HEK293 (cell line): ENCODE data around the gene STARD13.

Experiments
- CTCF ChIA-PET: fragments of 350-600 bp; formaldehyde crosslinking; extraction: SDS; loops from one replicate; lab custom pipeline; 2021; ENCODE audit warnings: antibody characterized with exemption; lab: Yijun Ruan, JAX
- POLR2A ChIA-PET: fragments of 300-600 bp; formaldehyde crosslinking; extraction: SDS; loops from one replicate; lab custom pipeline; 2020; ENCODE audit warnings: antibody characterized with exemption, inconsistent platforms; lab: Yijun Ruan, JAX
- H3K27ac ChIP-seq: fragments of 200-500 bp; sonication (Bioruptor generic); 2 replicates; pipeline ENCODE4 v1.5.1; 2014; ENCODE audit warnings: low read depth, low read length, control low read depth, inconsistent platforms; ENCODE audit errors: extremely low read depth
- H3K36me3 ChIP-seq, 2 experiments: fragments of 200-500 bp in 1 of 2; sonication (Bioruptor generic) in 1 of 2; 1 replicate in 1 of 2; 2 replicates in 1 of 2; pipeline ENCODE4 v1.5.1; 2014 to 2017; ENCODE audit warnings: inconsistent platforms in 2 of 2, low read length in 2 of 2; ENCODE audit not compliant: control insufficient read depth in 2 of 2, insufficient read depth in 1 of 2
- H3K4me1 ChIP-seq: fragments of 200-500 bp; sonication (Bioruptor generic); 2 replicates; pipeline ENCODE4 v1.5.1; 2014; ENCODE audit warnings: mild to moderate bottlenecking, low read length, inconsistent platforms; ENCODE audit not compliant: control insufficient read depth, insufficient read depth
- H3K4me3 ChIP-seq: 2 replicates; pipeline ENCODE4 v1.5.1; 2011; ENCODE audit warnings: low read depth, mild to moderate bottlenecking, control low read depth, low read length, moderate library complexity
- H3K9me3 ChIP-seq: fragments of 200-500 bp; sonication (Bioruptor generic); 2 replicates; pipeline ENCODE4 v1.5.1; 2014; ENCODE audit warnings: low read depth, low read length, inconsistent platforms; ENCODE audit not compliant: control insufficient read depth, insufficient read depth
- GFI1B ChIP-seq: fragments of 450-650 bp; formaldehyde crosslinking; IDR thresholded peaks from 2 replicates; pipeline ENCODE4 v1.5.1; 2016; ENCODE audit warnings: missing biosample characterization, missing genetic modification characterization
- HOXA7 ChIP-seq: sonication (generic); formaldehyde crosslinking; IDR thresholded peaks from 2 replicates; pipeline ENCODE4 v1.8.1; 2022; ENCODE audit warnings: missing genetic modification reagents, borderline replicate concordance
- IKZF3 ChIP-seq: fragments of 450-650 bp; IDR thresholded peaks from 2 replicates; pipeline ENCODE4 v1.5.0; 2018; ENCODE audit warnings: missing biosample characterization, mild to moderate bottlenecking, missing genetic modification characterization, moderate library complexity
- MEIS1 ChIP-seq: sonication (generic); formaldehyde crosslinking; IDR thresholded peaks from 2 replicates; pipeline ENCODE4 v1.8.1; 2022; ENCODE audit warnings: missing genetic modification reagents, mild to moderate bottlenecking, borderline replicate concordance
- PRDM1 ChIP-seq: fragments of 450-650 bp; formaldehyde crosslinking; IDR thresholded peaks from 2 replicates; pipeline ENCODE4; 2016; ENCODE audit warnings: missing biosample characterization, missing genetic modification characterization
- SCRT1 ChIP-seq: fragments of 450-650 bp; formaldehyde crosslinking; IDR thresholded peaks from 2 replicates; pipeline ENCODE4 v1.5.1; 2016; ENCODE audit warnings: missing biosample characterization, missing genetic modification characterization, borderline replicate concordance
- ZBTB1 ChIP-seq: fragments of 450-650 bp; formaldehyde crosslinking; IDR thresholded peaks from 2 replicates; pipeline ENCODE4 v1.5.1; 2016; ENCODE audit warnings: missing biosample characterization, missing genetic modification characterization
- ZFP41 ChIP-seq: fragments of 450-650 bp; formaldehyde crosslinking; IDR thresholded peaks from 2 replicates; pipeline ENCODE4 v1.5.1; 2016; ENCODE audit warnings: missing biosample characterization, missing genetic modification characterization, borderline replicate concordance
- ZNF138 ChIP-seq: fragments of 450-650 bp; formaldehyde crosslinking; IDR thresholded peaks from 2 replicates; pipeline ENCODE4 v1.5.1; 2016; ENCODE audit warnings: missing biosample characterization, missing genetic modification characterization, borderline replicate concordance
- ZNF146 ChIP-seq: fragments of 450-650 bp; formaldehyde crosslinking; IDR thresholded peaks from 2 replicates; pipeline ENCODE4 v1.5.1; 2016; ENCODE audit warnings: missing biosample characterization, missing genetic modification characterization
- ZNF214 ChIP-seq: fragments of 450-650 bp; formaldehyde crosslinking; IDR thresholded peaks from 2 replicates; pipeline ENCODE4 v1.5.1; 2017; ENCODE audit warnings: missing biosample characterization, mild to moderate bottlenecking, missing genetic modification characterization, borderline replicate concordance
- ZNF223 ChIP-seq: fragments of 450-650 bp; formaldehyde crosslinking; IDR thresholded peaks from 2 replicates; pipeline ENCODE4 v1.5.1; 2016; ENCODE audit warnings: missing biosample characterization, missing genetic modification characterization
- ZNF37A ChIP-seq: fragments of 450-650 bp; IDR thresholded peaks from 2 replicates; pipeline ENCODE4 v1.5.1; 2018; ENCODE audit warnings: missing biosample characterization, missing genetic modification characterization
- ZNF423 ChIP-seq: fragments of 450-650 bp; formaldehyde crosslinking; IDR thresholded peaks from 2 replicates; pipeline ENCODE4 v1.5.1; 2016; ENCODE audit warnings: missing biosample characterization, missing genetic modification characterization
- ZNF48 ChIP-seq: fragments of 450-650 bp; formaldehyde crosslinking; IDR thresholded peaks from 2 replicates; pipeline ENCODE4 v1.5.1; 2016; ENCODE audit warnings: missing biosample characterization, missing genetic modification characterization
- ZNF530 ChIP-seq: fragments of 450-650 bp; formaldehyde crosslinking; IDR thresholded peaks from 2 replicates; pipeline ENCODE4 v1.5.1; 2016; ENCODE audit warnings: low read depth, missing biosample characterization, missing genetic modification characterization
- ZNF585B ChIP-seq: fragments of 450-650 bp; formaldehyde crosslinking; IDR thresholded peaks from 2 replicates; pipeline ENCODE4 v1.5.1; 2016; ENCODE audit warnings: missing biosample characterization, missing genetic modification characterization
- ZNF660 ChIP-seq: fragments of 450-650 bp; IDR thresholded peaks from 2 replicates; pipeline ENCODE4 v1.5.1; 2018; ENCODE audit warnings: missing biosample characterization, mild to moderate bottlenecking, missing genetic modification characterization
- ZNF776 ChIP-seq: fragments of 450-650 bp; formaldehyde crosslinking; IDR thresholded peaks from 2 replicates; pipeline ENCODE4 v1.5.0; 2017; ENCODE audit warnings: missing biosample characterization, missing genetic modification characterization, borderline replicate concordance
- ZNF830 ChIP-seq: fragments of 450-650 bp; IDR thresholded peaks from 2 replicates; pipeline ENCODE4 v1.5.0; 2018; ENCODE audit warnings: missing biosample characterization, missing genetic modification characterization, low read depth, mild to moderate bottlenecking, moderate library complexity
- TF ChIP-seq, protein P1 (sequence below): fragments of 450-650 bp; formaldehyde crosslinking; IDR thresholded peaks from 2 replicates; pipeline ENCODE4 v1.5.0; 2017; ENCODE audit warnings: missing biosample characterization, missing genetic modification characterization, borderline replicate concordance
- TF ChIP-seq, protein P2 (sequence below): fragments of 450-650 bp; formaldehyde crosslinking; IDR thresholded peaks from 2 replicates; pipeline ENCODE4 v1.5.1; 2016; ENCODE audit warnings: missing biosample characterization, missing genetic modification characterization
- TF ChIP-seq, protein P3 (sequence below): fragments of 450-650 bp; formaldehyde crosslinking; IDR thresholded peaks from 2 replicates; pipeline ENCODE4 v1.5.1; 2016; ENCODE audit warnings: missing biosample characterization, missing genetic modification characterization
- TF ChIP-seq, protein P4 (sequence below): fragments of 450-650 bp; formaldehyde crosslinking; IDR thresholded peaks from 2 replicates; pipeline ENCODE4 v1.5.1; 2016; ENCODE audit warnings: missing biosample characterization, missing genetic modification characterization
- TF ChIP-seq, protein P5 (sequence below): fragments of 450-650 bp; formaldehyde crosslinking; IDR thresholded peaks from 2 replicates; pipeline ENCODE4 v1.5.1; 2017; ENCODE audit warnings: missing biosample characterization, missing genetic modification characterization

Gene STARD13

DNA sequence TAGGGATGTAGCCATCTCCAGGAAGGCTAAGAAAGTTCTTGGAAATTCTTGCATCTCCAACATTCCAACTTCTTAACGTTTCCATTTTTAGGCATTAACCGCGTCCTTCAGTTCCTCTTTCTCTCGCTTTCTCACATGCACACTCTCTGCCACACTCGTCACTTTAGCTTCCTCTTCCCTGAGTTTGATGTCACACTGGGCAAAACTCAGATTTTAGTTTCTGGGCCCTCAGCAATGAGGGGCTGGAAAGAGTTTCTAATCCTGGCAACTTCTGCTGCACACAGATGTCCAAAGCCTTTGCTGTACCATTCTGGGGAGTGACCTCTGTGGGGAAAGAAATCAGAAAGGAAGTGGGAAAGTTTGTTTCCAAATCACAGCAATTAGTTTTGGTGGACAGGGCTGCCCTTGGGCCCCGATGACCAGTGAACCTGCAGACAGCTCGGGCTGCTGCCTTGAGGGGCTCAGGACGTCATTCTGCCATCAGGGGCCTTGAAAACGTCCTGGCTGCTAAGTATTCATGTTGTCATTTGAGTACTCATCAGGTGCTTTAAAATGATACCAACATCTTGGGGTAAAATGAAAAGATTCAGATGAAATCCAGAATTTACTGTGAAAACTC lies 180.1 kb downstream of the STARD13 start:
- POLR2A ChIA-PET: no interaction called here
- Histone ChIP-seq H3K9me3 (no peaks in the 10 kb centered on the region), H3K4me3 (no peak overlapping the region), H3K36me3 (peaks cover 0 to 22% of the 10 kb centered on the region in 2 experiments; a peak in 1 of 3 replicates), H3K27ac (no peak overlapping the region)
- no peak for TF ChIP-seq ZNF830 (tag by site-specific recombination)
- no peak for TF ChIP-seq HOXA7 (CRISPR knock-in tag)
- no peak for TF ChIP-seq MEIS1 (CRISPR knock-in tag)
- TF ChIP-seq ZNF214 (tag by site-specific recombination): no peak
- TF ChIP-seq SCRT1: no peak
- TF ChIP-seq, protein P1, sequence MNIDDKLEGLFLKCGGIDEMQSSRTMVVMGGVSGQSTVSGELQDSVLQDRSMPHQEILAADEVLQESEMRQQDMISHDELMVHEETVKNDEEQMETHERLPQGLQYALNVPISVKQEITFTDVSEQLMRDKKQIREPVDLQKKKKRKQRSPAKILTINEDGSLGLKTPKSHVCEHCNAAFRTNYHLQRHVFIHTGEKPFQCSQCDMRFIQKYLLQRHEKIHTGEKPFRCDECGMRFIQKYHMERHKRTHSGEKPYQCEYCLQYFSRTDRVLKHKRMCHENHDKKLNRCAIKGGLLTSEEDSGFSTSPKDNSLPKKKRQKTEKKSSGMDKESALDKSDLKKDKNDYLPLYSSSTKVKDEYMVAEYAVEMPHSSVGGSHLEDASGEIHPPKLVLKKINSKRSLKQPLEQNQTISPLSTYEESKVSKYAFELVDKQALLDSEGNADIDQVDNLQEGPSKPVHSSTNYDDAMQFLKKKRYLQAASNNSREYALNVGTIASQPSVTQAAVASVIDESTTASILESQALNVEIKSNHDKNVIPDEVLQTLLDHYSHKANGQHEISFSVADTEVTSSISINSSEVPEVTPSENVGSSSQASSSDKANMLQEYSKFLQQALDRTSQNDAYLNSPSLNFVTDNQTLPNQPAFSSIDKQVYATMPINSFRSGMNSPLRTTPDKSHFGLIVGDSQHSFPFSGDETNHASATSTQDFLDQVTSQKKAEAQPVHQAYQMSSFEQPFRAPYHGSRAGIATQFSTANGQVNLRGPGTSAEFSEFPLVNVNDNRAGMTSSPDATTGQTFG (tag by site-specific recombination): no peak
- no peak for TF ChIP-seq ZNF776 (tag by site-specific recombination)
- TF ChIP-seq GFI1B (tag by site-specific recombination): no peak
- no peak for TF ChIP-seq ZNF223
- TF ChIP-seq, protein P2, sequence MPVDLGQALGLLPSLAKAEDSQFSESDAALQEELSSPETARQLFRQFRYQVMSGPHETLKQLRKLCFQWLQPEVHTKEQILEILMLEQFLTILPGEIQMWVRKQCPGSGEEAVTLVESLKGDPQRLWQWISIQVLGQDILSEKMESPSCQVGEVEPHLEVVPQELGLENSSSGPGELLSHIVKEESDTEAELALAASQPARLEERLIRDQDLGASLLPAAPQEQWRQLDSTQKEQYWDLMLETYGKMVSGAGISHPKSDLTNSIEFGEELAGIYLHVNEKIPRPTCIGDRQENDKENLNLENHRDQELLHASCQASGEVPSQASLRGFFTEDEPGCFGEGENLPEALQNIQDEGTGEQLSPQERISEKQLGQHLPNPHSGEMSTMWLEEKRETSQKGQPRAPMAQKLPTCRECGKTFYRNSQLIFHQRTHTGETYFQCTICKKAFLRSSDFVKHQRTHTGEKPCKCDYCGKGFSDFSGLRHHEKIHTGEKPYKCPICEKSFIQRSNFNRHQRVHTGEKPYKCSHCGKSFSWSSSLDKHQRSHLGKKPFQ (tag by site-specific recombination): no peak
- no peak for TF ChIP-seq ZNF585B (tag by site-specific recombination)
- no peak for TF ChIP-seq ZNF37A (tag by site-specific recombination)
- no peak for TF ChIP-seq PRDM1 (tag by site-specific recombination)
- no peak for TF ChIP-seq ZBTB1 (tag by site-specific recombination)
- no peak for TF ChIP-seq ZNF530 (tag by site-specific recombination)
- TF ChIP-seq ZNF48 (tag by site-specific recombination): no peak
- TF ChIP-seq ZNF138 (tag by site-specific recombination): no peak
- TF ChIP-seq ZFP41 (tag by site-specific recombination): no peak
- TF ChIP-seq, protein P3, sequence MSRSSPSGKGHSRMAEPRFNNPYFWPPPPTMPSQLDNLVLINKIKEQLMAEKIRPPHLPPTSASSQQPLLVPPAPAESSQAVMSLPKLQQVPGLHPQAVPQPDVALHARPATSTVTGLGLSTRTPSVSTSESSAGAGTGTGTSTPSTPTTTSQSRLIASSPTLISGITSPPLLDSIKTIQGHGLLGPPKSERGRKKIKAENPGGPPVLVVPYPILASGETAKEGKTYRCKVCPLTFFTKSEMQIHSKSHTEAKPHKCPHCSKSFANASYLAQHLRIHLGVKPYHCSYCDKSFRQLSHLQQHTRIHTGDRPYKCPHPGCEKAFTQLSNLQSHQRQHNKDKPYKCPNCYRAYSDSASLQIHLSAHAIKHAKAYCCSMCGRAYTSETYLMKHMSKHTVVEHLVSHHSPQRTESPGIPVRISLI (tag by site-specific recombination): no peak
- TF ChIP-seq ZNF423: no peak
- TF ChIP-seq, all 188 proteins: peak for 0
- CTCF ChIA-PET: no interaction called here
- no peaks in the 10 kb centered on the region for H3K4me1 ChIP-seq

DNA sequence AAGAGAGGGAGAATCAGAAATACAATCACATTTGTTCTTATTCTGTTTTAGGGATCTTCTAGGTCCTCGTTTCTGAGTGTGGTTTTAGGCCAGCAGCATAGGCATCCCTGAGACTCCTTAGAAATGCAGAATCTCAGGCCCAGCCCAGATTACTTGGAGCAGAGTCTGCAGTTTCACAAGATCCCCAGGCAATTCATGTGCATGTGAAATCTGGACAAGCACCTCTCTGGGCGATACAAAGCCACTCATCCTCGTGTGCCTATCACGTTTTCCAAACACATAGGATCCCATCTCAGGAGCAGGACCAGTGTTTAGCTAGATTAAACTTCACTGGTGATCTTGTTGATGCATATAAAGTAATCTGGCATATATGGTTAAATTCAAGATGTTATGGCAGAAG lies 182.1 kb downstream of the STARD13 start:
- TF ChIP-seq, protein P4, sequence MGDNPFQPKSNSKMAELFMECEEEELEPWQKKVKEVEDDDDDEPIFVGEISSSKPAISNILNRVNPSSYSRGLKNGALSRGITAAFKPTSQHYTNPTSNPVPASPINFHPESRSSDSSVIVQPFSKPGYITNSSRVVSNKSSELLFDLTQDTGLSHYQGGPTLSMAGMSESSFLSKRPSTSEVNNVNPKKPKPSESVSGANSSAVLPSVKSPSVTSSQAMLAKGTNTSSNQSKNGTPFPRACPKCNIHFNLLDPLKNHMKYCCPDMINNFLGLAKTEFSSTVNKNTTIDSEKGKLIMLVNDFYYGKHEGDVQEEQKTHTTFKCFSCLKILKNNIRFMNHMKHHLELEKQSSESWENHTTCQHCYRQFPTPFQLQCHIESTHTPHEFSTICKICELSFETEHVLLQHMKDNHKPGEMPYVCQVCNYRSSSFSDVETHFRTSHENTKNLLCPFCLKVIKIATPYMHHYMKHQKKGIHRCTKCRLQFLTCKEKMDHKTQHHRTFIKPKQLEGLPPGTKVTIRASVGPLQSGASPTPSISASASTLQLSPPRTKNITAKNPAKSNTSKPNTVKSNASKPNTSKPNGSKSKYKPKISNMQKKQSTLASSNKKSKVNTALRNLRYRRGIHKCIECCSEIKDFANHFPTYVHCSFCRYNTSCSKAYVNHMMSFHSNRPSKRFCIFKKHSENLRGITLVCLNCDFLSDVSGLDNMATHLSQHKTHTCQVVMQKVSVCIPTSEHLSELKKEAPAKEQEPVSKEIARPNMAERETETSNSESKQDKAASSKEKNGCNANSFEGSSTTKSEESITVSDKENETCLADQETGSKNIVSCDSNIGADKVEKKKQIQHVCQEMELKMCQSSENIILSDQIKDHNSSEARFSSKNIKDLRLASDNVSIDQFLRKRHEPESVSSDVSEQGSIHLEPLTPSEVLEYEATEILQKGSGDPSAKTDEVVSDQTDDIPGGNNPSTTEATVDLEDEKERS (tag by site-specific recombination): no peak
- TF ChIP-seq IKZF3 (tag by site-specific recombination): no peak
- no peak for TF ChIP-seq ZNF146 (tag by site-specific recombination)
- no peak for TF ChIP-seq ZNF660
- TF ChIP-seq, protein P5, sequence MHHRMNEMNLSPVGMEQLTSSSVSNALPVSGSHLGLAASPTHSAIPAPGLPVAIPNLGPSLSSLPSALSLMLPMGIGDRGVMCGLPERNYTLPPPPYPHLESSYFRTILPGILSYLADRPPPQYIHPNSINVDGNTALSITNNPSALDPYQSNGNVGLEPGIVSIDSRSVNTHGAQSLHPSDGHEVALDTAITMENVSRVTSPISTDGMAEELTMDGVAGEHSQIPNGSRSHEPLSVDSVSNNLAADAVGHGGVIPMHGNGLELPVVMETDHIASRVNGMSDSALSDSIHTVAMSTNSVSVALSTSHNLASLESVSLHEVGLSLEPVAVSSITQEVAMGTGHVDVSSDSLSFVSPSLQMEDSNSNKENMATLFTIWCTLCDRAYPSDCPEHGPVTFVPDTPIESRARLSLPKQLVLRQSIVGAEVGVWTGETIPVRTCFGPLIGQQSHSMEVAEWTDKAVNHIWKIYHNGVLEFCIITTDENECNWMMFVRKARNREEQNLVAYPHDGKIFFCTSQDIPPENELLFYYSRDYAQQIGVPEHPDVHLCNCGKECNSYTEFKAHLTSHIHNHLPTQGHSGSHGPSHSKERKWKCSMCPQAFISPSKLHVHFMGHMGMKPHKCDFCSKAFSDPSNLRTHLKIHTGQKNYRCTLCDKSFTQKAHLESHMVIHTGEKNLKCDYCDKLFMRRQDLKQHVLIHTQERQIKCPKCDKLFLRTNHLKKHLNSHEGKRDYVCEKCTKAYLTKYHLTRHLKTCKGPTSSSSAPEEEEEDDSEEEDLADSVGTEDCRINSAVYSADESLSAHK: no peak

More for the DNA sequence above, 182.1 kb downstream of the STARD13 start:
- no peaks in the 10 kb centered on the region for H3K9me3 ChIP-seq
- ChIA-PET CTCF (no interaction called here), POLR2A (no interaction called here)
- H3K27ac ChIP-seq: no peak overlapping the region
- H3K36me3 ChIP-seq: peaks cover 0 to 12% of the 10 kb centered on the region in 2 experiments; a peak in 1 of 3 replicates
- H3K4me1 ChIP-seq: no peaks in the 10 kb centered on the region
- no peak overlapping the region for H3K4me3 ChIP-seq
